PC-3 (cell line): ENCODE measurements around the gene ZKSCAN4. TPM values are rescaled to one million over a fixed set of nuclear protein-coding genes. Genes with fewer than 3 reads are reported as not detected.

Experiments
- ATAC-seq: fragments of 200-7000 bp; cut with Tn5 transposase; 2 replicates; pipeline ENCODE4 v1.9.1; 2020; ENCODE audit warnings: mild to moderate bottlenecking, moderate library complexity
- BruUV-seq: library from RNA; stranded (reverse); fragments of 400-500 nt; replicated peaks from 2 replicates; lab custom pipeline; 2021; lab: Mats Ljungman, UMichigan
- CTCF ChIA-PET: fragments of 300-600 bp; sonication (Branson Sonifier 250); formaldehyde crosslinking; loops from one replicate; lab custom pipeline; 2022; ENCODE audit warnings: antibody characterized with exemption; lab: Charles Lee
- POLR2A ChIA-PET: fragments of 300-600 bp; sonication (Branson Sonifier 250); formaldehyde crosslinking; loops from one replicate; lab custom pipeline; 2022; ENCODE audit warnings: antibody characterized with exemption; ENCODE audit not compliant: unreplicated experiment; lab: Charles Lee
- DNase-seq: peaks from one replicate; pipeline ENCODE4 v3.0.0-alpha.2; 2015
- H2AFZ ChIP-seq: fragments of 300-600 bp; sonication (generic); 2 replicates; pipeline ENCODE4 v1.6.0; 2016; ENCODE audit warnings: antibody characterized with exemption, low read length
- H3F3A ChIP-seq: fragments of 300-600 bp; sonication (generic); one replicate; pipeline ENCODE4 v1.6.0; 2017; ENCODE audit warnings: antibody characterized with exemption, low read length, control low read depth, mild to moderate bottlenecking; ENCODE audit not compliant: unreplicated experiment
- H3K27ac ChIP-seq: fragments of 300-600 bp; sonication (generic); 2 replicates; pipeline ENCODE4 v1.5.1; 2016; ENCODE audit warnings: mild to moderate bottlenecking, low read length
- H3K27me3 ChIP-seq: fragments of 300-600 bp; sonication (generic); 2 replicates; pipeline ENCODE4 v1.6.1; 2016; ENCODE audit warnings: low read length, mixed read lengths
- H3K36me3 ChIP-seq: fragments of 300-600 bp; sonication (generic); 2 replicates; pipeline ENCODE4 v1.6.1; 2016; ENCODE audit warnings: low read depth, mixed run types, low read length, mixed read lengths
- H3K4me1 ChIP-seq: fragments of 300-600 bp; sonication (generic); 2 replicates; pipeline ENCODE4 v1.5.1; 2016; ENCODE audit warnings: low read length; ENCODE audit not compliant: insufficient read depth
- H3K4me2 ChIP-seq: fragments of 300-600 bp; sonication (generic); 2 replicates; pipeline ENCODE4 v1.6.0; 2016; ENCODE audit warnings: low read length
- H3K4me3 ChIP-seq: fragments of 300-600 bp; sonication (generic); 2 replicates; pipeline ENCODE4 v1.5.1; 2016; ENCODE audit warnings: mild to moderate bottlenecking, low read length, mixed read lengths
- H3K79me2 ChIP-seq: fragments of 300-600 bp; sonication (generic); 2 replicates; pipeline ENCODE4 v1.6.1; 2017; ENCODE audit warnings: low read length, mixed read lengths
- H3K9ac ChIP-seq: fragments of 300-600 bp; sonication (generic); 2 replicates; pipeline ENCODE4 v1.6.0; 2016; ENCODE audit warnings: mild to moderate bottlenecking, low read length
- H3K9me2 ChIP-seq: fragments of 300-600 bp; sonication (generic); replicated peaks from 2 replicates; pipeline ENCODE4 v1.6.1; 2016; ENCODE audit warnings: mixed run types, low read length, mixed read lengths
- H3K9me3 ChIP-seq: fragments of 300-600 bp; sonication (generic); 2 replicates; pipeline ENCODE4 v1.6.1; 2016; ENCODE audit warnings: low read length, mixed read lengths
- H4K20me1 ChIP-seq: fragments of 300-600 bp; sonication (generic); 2 replicates; pipeline ENCODE4 v1.6.1; 2016; ENCODE audit warnings: low read length, mixed read lengths
- CTCF ChIP-seq: fragments of 300-600 bp; sonication (generic); conservative IDR thresholded peaks from 2 replicates; pipeline ENCODE4 v1.5.1; 2017; ENCODE audit warnings: antibody characterized with exemption, low read depth, mild to moderate bottlenecking, low read length
- EZH2 ChIP-seq: fragments of 300-600 bp; sonication (generic); IDR thresholded peaks from one replicate; pipeline ENCODE4 v1.6.1; 2017; ENCODE audit warnings: antibody characterized with exemption, mild to moderate bottlenecking, low read length; ENCODE audit not compliant: unreplicated experiment
- EZH2phosphoT487 ChIP-seq: fragments of 300-600 bp; sonication (generic); IDR thresholded peaks from 2 replicates; pipeline ENCODE4 v1.6.1; 2018; ENCODE audit warnings: mild to moderate bottlenecking, antibody characterized with exemption, low read length, borderline replicate concordance
- intact Hi-C: fragments of 100-400 bp; cut with micrococcal nuclease; formaldehyde crosslinking; loops from 2 replicates; pipeline ENCODE4 v1.9.0; 2023
- total RNA-seq: library from RNA; depleted of rRNA; stranded (reverse); fragments of >200 nt; gene quantifications from 2 replicates; pipeline ENCODE4 v1.2.3, GENCODE V29; 2014

Gene ZKSCAN4
- total RNA-seq, 1 experiment from 2014 or later, result 2.3 TPM

DNA sequence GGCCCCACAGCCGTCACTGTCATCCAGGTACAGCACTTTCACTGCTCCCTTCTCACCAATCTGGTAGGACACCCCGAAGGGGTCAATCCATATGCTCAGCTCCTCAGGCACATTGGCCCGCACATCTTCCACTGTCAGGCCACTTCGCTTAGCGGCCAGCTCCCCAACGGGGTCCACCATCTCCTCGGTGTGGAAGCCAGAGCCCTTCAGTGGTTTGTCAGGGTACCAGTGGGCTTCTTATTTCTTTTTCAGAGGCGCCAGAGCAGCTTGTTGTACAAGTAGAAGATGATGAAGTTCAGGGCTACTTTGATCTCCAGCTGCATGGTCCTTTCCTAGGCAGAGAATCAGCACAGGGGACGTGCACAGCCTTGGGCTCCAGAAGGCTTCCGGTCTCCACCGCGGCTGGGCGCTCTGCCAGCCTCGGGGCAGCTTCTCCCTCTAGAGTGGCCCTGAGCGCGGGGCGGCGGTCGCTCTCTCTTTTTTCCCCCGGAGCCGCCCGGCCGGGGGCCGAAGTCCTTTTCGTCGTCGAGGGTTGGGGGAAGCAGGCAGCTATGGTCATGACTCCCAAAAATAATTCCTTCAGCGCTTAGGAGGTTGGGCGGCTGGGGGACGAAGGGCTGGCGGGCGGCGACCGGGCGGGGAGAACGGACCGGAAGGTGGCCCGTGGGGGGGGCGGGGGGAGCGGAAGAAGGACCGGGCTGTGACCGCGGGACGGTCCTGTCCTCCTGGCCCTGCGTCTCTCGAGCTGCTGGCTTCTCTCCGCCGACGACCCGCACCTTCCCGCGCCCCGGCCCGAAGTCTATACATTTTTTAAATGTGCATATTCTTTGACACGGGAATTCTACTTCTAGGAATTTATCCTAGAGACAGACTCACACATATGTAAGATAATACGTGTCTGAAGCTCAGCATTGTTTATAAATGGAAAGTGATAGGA lies 33.5 kb downstream of the ZKSCAN4 start:
- H3K4me1 ChIP-seq, result peaks cover 10% of the 10 kb centered on the region
- ChIA-PET CTCF (interaction anchor here (0.6 kb wide), 1 partner anchor 117 kb away, joined by 3 read pairs; no protein-coding TSS in a partner anchor), POLR2A (interaction anchor here (0.6 kb wide), 1 partner anchor 118 kb away, joined by 3 read pairs; the partner anchor contains the start of gene ZSCAN31)
- H3F3A ChIP-seq, result no peaks in the 10 kb centered on the region
- H3K9ac ChIP-seq, result peak overlapping the region; percentile 44
- peak; percentile 60 for DNase-seq
- ATAC-seq, result peak; percentile 81
- H3K27ac ChIP-seq, result no peak overlapping the region
- H3K36me3 ChIP-seq, result no peaks in the 10 kb centered on the region
- H2AFZ ChIP-seq, result peak overlapping the region; percentile 93
- no peaks in the 10 kb centered on the region for H3K27me3 ChIP-seq
- H3K4me2 ChIP-seq, result peak overlapping the region; percentile 77
- peak overlapping the region; percentile 60 for H3K4me3 ChIP-seq
- H3K9me2 ChIP-seq, result no peaks in the 10 kb centered on the region
- H3K79me2 ChIP-seq, result no peaks in the 10 kb centered on the region
- TF ChIP-seq CTCF (no peak), EZH2 (no peak), EZH2phosphoT487 (no peak)
- BruUV-seq, result TSS peak; percentile 93
- no peaks in the 10 kb centered on the region for H4K20me1 ChIP-seq
- no peaks in the 10 kb centered on the region for H3K9me3 ChIP-seq
- intact Hi-C loops, result no loop called here

GRCh38 chr6:28217890-28218289 lies 34.2 kb downstream of the ZKSCAN4 start:
- Histone ChIP-seq H3K4me1 (peaks cover 10% of the 10 kb centered on the region), H3K4me2 (no peak overlapping the region), H3K79me2 (no peaks in the 10 kb centered on the region), H3K9me2 (no peaks in the 10 kb centered on the region), H3K4me3 (no peak overlapping the region), H3F3A (no peaks in the 10 kb centered on the region), H4K20me1 (no peaks in the 10 kb centered on the region), H3K27me3 (no peaks in the 10 kb centered on the region), H3K27ac (no peak overlapping the region), H3K9me3 (no peaks in the 10 kb centered on the region), H3K9ac (no peak overlapping the region), H3K36me3 (no peaks in the 10 kb centered on the region), H2AFZ (no peak overlapping the region)
- BruUV-seq, result no TSS peak
- CTCF ChIA-PET, result no interaction called here
- ATAC-seq (no peak), DNase-seq (no peak)
- POLR2A ChIA-PET, result no interaction called here
- TF ChIP-seq EZH2phosphoT487 (no peak), CTCF (no peak), EZH2 (no peak)
- intact Hi-C loops, result no loop called here

DNA sequence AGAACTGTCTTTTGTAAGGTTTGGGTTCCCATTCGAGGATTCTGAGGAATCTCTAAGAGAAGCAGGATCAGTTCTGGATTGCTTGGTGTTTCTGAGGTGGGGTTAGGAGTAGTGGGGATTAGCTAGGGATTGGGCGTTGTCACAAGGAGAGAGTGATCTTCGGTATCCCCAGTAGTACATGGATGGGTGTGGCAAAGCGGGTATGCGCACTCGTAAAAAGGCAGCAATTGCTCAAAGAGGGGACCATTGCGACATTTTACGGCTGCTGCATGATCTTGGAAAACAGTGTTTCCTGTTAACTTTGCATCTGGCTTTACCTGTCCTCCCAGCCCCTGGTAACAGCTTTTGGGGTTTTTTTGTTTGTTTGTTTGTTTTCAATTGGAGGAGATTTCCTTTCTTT lies 36.6 kb downstream of the ZKSCAN4 start:
- Histone ChIP-seq H4K20me1 (no peaks in the 10 kb centered on the region), H3F3A (no peaks in the 10 kb centered on the region), H3K9me2 (no peaks in the 10 kb centered on the region), H3K27me3 (no peaks in the 10 kb centered on the region), H3K4me1 (peaks cover 13% of the 10 kb centered on the region), H2AFZ (no peak overlapping the region), H3K4me2 (no peak overlapping the region), H3K27ac (no peak overlapping the region), H3K36me3 (no peaks in the 10 kb centered on the region), H3K9ac (no peak overlapping the region), H3K4me3 (no peak overlapping the region), H3K9me3 (no peaks in the 10 kb centered on the region), H3K79me2 (no peaks in the 10 kb centered on the region)
- BruUV-seq, result no TSS peak
- no peak for TF ChIP-seq EZH2
- TF ChIP-seq EZH2phosphoT487, result no peak
- no peak for TF ChIP-seq CTCF
- CTCF ChIA-PET, result no interaction called here
- ATAC-seq, result no peak
- DNase-seq, result no peak
- intact Hi-C loops, result no loop called here
- POLR2A ChIA-PET, result no interaction called here
